ENCODE results near the gene TLR5. TPM values are rescaled to one million over a fixed set of nuclear protein-coding genes. Genes with fewer than 3 reads are reported as not detected.
A peak's percentile ranks its signal among the peaks of the same experiment; 100 is the strongest.
"Not testable (repeated sequence)": the region's sequence is repeated elsewhere in the genome, so short reads cannot be mapped to it uniquely, and the experiment has no call there.

The TLR5 gene, protein sequence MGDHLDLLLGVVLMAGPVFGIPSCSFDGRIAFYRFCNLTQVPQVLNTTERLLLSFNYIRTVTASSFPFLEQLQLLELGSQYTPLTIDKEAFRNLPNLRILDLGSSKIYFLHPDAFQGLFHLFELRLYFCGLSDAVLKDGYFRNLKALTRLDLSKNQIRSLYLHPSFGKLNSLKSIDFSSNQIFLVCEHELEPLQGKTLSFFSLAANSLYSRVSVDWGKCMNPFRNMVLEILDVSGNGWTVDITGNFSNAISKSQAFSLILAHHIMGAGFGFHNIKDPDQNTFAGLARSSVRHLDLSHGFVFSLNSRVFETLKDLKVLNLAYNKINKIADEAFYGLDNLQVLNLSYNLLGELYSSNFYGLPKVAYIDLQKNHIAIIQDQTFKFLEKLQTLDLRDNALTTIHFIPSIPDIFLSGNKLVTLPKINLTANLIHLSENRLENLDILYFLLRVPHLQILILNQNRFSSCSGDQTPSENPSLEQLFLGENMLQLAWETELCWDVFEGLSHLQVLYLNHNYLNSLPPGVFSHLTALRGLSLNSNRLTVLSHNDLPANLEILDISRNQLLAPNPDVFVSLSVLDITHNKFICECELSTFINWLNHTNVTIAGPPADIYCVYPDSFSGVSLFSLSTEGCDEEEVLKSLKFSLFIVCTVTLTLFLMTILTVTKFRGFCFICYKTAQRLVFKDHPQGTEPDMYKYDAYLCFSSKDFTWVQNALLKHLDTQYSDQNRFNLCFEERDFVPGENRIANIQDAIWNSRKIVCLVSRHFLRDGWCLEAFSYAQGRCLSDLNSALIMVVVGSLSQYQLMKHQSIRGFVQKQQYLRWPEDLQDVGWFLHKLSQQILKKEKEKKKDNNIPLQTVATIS
- 5.9 TPM for total RNA-seq

DNA sequence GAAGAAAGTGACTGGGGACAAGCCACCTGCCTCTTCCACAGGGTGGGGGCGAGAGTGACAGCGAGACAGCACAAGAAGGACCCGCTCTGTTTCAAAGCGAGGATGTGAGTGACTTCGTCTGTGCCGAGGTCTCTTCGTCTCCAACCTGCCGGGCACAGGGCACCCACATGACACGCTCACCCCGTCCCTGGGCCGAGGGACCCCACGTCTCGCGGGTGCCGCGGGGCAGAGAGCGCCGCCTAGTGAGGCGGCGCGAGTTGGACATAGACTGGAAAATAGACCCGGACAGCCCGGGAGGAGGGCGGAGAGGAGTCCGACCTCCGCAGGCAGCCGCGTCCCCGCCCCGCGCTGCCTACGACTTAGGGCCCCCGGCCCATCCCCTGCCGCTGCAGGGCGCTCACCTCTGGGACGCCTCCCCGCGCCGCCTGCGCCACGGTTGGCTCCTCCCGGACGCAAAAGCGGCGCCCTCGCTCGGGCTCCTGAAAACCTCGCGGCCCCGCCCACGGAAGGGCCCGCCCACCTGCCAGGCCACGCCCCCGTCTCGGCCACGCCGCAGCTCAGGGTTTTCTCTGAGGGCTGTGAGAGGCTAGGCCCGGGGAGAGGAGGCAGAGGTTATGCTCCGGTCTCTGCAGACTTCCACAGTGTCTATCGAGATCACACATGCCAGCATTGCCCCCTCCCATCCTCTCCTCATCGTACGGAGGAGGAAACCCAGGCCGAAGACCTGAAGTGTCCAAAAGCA lies at the start of gene TLR5:
Gene TLR5, minus strand, starts transcription at position 454 of the 742 bp plus-strand sequence. CDS start 30,217 bp downstream, outside the sequence.
- peak; percentile 84 for DNase-seq

DNA sequence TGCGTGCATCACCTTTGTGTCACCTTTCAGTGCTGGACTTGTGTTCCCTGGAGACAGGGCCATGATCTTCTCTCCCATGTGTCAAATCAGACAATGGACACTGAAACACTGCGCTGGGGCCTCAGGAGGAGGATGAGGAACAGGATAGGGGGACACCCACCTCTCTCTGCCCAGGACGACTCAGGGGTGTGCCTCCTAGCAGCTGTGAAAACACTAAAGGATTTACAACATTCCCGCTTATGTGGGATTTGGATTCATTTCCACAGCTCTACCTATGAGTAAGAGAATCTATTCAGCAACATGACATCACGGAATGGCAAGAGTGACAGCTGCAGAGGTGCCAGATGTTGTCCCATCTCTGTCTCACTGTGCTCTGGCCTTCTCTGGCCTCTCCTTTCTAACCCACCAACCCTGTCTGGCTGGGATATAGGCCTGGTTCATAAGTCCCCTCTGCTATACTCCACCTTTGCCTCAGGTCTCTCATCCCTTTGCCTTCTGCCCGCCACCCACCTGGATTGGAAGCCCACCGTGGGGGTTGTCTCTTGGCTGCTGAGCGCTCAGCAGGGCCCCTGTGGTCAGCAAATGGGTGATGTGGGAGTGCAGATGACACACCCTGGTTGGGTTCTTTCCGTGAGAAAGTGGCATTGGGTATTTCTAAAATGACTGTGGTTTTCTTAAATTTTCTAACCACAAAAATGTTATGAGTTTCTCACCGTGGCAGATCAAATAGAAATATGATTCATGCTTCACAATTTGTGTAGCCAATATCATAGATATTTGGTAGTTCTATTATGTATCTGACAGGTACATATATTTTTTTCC lies 47.1 kb upstream of the TLR5 start:
- no peak for DNase-seq

- DNase-seq: no peak
These were observed 46.5 kb upstream of the TLR5 start for GRCh38 chr1:223189525-223189902.

DNA sequence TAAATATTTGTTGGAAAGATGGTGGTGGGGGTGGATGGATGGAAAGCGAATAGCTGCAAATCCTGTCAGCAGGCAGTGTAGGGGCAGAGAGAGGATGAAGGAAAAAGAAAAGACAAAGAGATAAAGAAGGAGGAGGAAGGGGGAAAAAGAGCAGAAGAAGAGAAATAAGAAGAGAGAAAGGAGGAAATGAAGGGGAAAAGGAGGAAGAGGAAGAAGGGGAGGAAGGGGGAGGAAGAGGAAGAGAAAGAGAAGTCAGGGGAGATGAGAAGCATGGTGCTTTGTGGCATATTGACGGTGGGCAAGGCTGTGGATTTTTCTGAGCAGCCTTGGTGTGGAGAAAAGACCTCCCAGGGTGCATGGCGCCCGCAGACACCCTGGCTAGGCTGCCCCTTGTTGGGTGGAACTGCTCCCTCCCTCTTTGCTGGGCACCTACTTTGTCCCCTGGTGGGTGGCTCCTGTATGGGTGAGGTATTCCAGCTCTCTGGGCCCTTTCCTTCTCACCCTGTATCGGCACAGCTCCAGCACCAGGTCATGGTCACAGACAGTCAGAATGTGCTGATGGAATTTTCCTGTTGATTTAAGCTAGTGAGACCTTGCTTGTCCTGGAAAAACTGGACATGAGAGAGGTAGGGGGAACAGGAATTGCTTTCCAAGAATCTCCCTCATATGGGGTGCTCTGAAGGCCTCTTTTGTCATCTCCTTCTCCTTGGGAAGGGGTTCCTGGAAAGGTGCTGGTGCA lies 45.7 kb upstream of the TLR5 start:
- DNase-seq: no peak

DNA sequence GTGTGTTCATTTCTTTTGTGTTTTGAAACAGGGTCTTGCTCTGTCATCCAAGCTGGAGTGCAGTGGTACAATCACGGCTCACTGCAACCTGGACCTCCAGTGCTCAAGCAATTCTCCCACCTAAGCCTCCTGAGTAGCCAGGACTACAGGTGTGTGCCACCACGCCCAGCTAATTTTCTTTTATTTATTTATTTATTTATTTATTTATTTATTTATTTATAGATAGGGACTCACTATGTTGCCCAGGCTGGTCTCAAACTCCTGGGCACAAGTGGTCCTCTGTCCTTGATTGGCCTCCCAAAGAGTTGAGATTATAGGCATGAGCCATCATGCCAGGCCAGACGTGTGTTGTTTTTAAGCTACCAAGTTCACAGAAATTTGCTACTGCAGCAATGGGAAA lies 43.8 kb upstream of the TLR5 start:
- no peak for DNase-seq

DNA sequence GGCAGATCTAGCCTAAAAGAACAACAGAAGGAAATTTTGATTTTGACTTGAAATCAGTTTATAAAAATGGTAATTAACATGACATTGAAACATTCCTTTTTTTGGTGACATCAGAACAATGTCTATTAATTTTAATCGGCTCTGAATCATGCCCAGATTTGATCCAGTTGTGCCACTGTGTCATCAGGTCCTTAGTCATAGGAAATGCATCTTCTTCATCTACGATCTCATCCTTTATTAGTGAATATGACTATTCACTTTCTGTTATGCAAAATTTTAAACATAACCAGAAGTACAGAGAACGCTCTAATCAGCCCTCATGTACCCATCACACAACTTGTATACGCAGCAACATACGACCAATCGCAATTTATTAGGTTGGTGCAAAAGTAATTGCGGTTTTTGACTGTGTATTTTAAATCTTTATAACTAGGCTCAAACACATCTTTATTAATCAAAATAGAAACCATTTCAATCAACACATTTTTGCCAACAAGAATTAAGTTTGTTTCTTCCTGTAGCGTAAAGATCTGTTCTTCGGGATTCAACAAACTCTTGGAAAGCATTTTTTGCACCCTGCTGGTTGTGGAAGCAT lies 40.3 kb upstream of the TLR5 start:
- no peak for DNase-seq

GRCh38 chr1:223180731-223181321 lies 37.8 kb upstream of the TLR5 start:
- peak; percentile 41 for DNase-seq

DNA sequence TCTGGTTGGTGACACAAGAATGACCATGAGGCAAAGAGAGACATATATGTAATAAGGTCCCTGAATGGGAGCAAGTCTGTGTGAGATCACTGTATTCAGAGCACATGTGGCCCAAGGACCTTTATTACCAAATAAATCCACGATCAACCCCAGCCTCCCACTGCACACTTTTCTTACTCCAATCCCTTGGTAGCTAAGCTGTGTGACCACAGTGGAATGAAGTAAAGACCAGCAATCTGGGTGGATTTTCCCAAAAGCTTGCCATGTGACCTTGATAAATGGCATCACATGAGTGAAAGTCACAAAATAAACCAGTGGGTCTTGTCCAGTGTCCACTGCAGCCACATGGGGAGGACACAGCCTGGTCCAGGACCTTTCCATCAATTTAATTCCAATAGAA lies 36.7 kb upstream of the TLR5 start:
- no peak for DNase-seq

- DNase-seq: no peak
These were observed 36.2 kb upstream of the TLR5 start for GRCh38 chr1:223179280-223179679.

DNA sequence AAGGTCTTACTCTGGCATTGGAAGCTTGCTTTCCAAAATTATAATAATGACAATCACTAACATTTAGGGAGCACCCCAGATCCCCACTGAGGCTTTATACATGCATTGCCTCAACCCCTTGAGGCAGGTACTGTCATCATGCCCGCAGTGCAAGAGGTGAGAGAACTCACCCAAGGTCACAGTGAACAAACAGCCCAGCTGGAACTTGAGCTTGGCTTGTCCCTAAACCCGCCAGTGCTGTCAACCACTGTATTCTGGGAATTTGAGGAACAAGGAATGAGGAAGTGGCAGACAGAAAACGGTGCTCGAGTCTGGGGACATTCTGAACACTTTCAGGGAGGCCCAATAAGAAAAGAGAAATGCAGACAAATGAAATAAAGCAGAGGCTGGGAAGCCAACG lies 34.6 kb upstream of the TLR5 start:
- no peak for DNase-seq

DNA sequence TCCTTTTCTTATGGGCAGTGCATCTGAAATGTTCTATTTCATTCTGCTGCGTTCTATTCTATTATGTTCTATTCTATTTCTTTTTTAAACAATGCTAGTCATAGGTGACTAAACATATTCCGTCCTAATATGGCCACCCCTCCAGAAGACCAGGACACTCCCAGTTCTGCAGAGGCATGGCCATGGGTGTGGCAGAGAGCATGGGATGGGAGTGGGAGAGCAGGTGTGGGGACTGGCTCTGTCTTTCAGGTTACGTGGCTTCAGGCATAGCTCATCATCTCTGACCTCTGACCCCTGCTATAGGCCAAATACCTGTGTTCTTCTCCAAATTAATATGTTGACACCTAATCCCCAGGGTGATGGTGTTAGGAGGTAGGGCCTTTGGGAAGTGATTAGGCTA lies 33.4 kb upstream of the TLR5 start:
- DNase-seq: no peak

DNA sequence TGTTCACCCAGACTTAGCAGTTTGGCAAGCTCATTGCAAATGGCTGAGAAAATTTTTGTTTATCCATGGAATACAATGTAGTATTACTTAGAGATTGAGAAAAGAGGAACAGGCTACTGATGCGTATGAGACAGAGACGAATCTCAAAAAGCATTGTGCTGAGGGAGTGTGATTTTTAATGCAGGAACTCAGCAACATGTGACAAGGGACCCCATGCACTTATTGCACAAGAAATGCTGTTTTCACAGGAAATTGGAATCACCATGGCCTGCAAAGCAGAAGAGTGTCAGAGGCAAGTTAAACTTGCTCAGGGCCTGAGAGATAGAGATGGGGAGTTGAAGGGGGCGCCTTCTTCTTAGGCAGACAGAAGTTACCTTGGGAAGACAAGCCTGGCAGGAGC lies 32.6 kb upstream of the TLR5 start:
- no peak for DNase-seq

- no peak for DNase-seq
These were observed 32.0 kb upstream of the TLR5 start for GRCh38 chr1:223175032-223175431.

GRCh38 chr1:223169458-223169857 lies 26.4 kb upstream of the TLR5 start:
- not testable (repeated sequence) for DNase-seq

- DNase-seq: no peak
These were observed 18.3 kb upstream of the TLR5 start for GRCh38 chr1:223161321-223161720.

GRCh38 chr1:223156343-223156742 lies 13.3 kb upstream of the TLR5 start:
- DNase-seq: no peak

- DNase-seq: no peak
These were observed 12.1 kb upstream of the TLR5 start for GRCh38 chr1:223155153-223155552.

DNA sequence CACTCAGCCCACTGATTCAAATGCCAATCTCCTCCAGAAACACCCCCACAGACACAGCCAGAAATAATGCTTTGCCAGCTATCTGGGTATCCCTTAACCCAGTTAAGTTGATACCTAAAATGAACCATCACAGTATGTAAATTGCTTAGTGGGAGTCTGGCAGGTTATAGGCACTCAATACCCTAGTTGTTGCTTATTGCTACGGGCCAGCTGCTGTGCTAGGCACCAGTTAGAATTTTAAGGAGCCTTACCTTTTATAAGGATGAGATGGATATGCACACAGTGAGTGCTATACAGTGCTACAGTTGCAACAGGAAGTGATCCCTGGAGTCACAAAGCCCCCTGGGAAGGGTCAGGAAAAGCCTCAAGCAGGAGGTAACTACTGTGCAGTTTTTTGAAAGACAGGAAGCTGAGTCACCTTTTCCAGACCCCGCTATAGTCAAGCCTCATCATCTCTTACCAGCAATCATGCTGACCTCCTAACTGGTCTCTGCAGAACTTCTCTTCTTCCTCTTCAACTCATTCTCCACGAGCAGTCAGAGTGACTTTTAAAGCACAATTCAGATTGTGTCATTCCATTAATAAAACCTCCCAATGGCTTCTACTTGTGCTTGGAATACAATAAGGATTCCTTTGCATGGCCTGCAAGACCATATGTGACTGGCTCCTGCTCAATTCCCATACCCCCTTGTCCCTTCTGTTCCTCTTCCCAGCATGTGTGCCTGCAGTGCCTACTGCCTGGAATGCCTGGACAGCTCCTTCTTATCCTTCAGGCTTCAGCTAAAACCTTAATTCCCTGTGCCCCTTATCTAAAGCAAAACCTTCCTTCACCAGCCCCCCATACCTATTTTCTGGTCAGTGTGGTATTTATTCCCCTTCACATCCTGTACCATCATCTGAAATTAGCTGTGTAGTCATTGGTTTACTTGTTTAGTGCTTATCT lies 10.4 kb upstream of the TLR5 start:
- DNase-seq: no peak

DNA sequence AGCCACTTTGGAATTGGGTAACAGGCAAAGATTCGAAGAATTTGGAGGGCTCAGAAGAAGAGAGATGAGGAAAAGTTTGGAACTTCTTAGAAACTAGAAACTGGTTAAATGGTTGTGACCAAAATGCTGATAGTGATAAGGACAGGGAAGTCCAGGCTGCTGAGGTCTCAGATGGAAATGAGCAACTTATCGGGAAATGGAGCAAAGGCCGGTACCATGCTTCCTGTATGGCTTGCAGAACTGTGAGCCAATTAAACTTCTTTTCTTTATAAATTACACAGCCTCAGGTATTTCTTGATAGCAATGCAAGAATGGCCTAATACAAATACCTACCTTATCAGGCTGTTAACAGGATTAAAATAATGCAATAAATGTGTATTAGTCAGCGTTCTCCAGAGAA lies 9.4 kb upstream of the TLR5 start:
- DNase-seq: no peak

Data from tongue (tissue), 2 donors.